Peyer's patch (tissue), 4 donors: ENCODE data around the gene ECPAS. TPM values are rescaled to one million over a fixed set of nuclear protein-coding genes. Genes with fewer than 3 reads are reported as not detected.

Source experiments
- DNase-seq, 3 donors: peaks; one replicate each; pipeline ENCODE4 v3.0.0-alpha.2; 2017 to 2019
- H3K27ac ChIP-seq, 4 donors: fragments of 200-600 bp; sonication (generic); one replicate each; pipeline ENCODE4 v1.5.1; 2016 to 2019
- H3K27me3 ChIP-seq, 2 donors: fragments of 200-600 bp; sonication (generic); one replicate each; pipeline ENCODE4 v1.5.1; 2019
- H3K36me3 ChIP-seq, 3 donors: fragments of 200-600 bp; sonication (generic); one replicate each; pipeline ENCODE4 v1.5.1; 2016 to 2019
- H3K4me1 ChIP-seq, 4 donors: fragments of 200-600 bp; sonication (generic); one replicate each; pipeline ENCODE4 v1.5.1; 2016 to 2019
- H3K4me3 ChIP-seq, 4 donors: fragments of 200-600 bp; sonication (generic); 1 replicate in 3 of 4; 2 replicates in 1 of 4; pipeline ENCODE4 v1.5.1; 2016 to 2019; ENCODE audit warnings: mild to moderate bottlenecking in 1 of 4
- H3K9me3 ChIP-seq, 4 donors: fragments of 200-600 bp; sonication (generic); one replicate each; pipeline ENCODE4 v1.5.1; 2016 to 2019; ENCODE audit warnings: mild to moderate bottlenecking in 1 of 4
- CTCF ChIP-seq, 6 experiments: fragments of 450-650 bp in 4 of 6; fragments of 200-600 bp in 2 of 6; sonication (generic) in 1 of 6; IDR thresholded peaks; one replicate each; pipeline ENCODE4 v1.5.1; 2017 to 2019; ENCODE audit warnings: antibody characterized with exemption in 6 of 6, mild to moderate bottlenecking in 3 of 6, moderate library complexity in 1 of 6
- POLR2A ChIP-seq, 2 donors: fragments of 450-650 bp; IDR thresholded peaks; one replicate each; pipeline ENCODE4 v1.5.1; 2017; ENCODE audit warnings: antibody characterized with exemption in 2 of 2, mild to moderate bottlenecking in 2 of 2, moderate library complexity in 2 of 2
- total RNA-seq, 4 donors: library from RNA; depleted of rRNA; stranded (reverse); fragments of >200 nt; gene quantifications; one replicate each; pipeline ENCODE4 v1.1.0, GENCODE V29; 2016

Gene ECPAS
- total RNA-seq, 4 donors from 2014 or later, result 108 to 179 (median 133) TPM

- Histone ChIP-seq H3K27me3 (no peaks in the 10 kb centered on the region), H3K4me3 (no peak overlapping the region), H3K27ac (no peak overlapping the region), H3K4me1 (no peaks in the 10 kb centered on the region), H3K36me3 (peaks cover 0 to 82% (median 0%) of the 10 kb centered on the region in 3 donors), H3K9me3 (no peaks in the 10 kb centered on the region)
- no peak for DNase-seq
- TF ChIP-seq POLR2A (IDR thresholded peaks at IDR 0.05) (no peak), CTCF (IDR thresholded peaks at IDR 0.05) (no peak)
These were observed 45.5 kb downstream of the ECPAS start for GRCh38 chr9:111438541-111439235.

- no peak for TF ChIP-seq POLR2A (IDR thresholded peaks at IDR 0.05)
- TF ChIP-seq CTCF (IDR thresholded peaks at IDR 0.05), result no peak
These were observed 47.6 kb downstream of the ECPAS start for GRCh38 chr9:111436571-111436970.

GRCh38 chr9:111433082-111433481 lies 51.1 kb downstream of the ECPAS start:
- Histone ChIP-seq H3K27me3 (no peaks in the 10 kb centered on the region), H3K27ac (no peak overlapping the region), H3K9me3 (no peaks in the 10 kb centered on the region), H3K36me3 (peaks cover 0 to 79% (median 0%) of the 10 kb centered on the region in 3 donors), H3K4me3 (no peak overlapping the region), H3K4me1 (no peaks in the 10 kb centered on the region)
- no peak for TF ChIP-seq CTCF (IDR thresholded peaks at IDR 0.05)
- TF ChIP-seq POLR2A (IDR thresholded peaks at IDR 0.05), result no peak
- DNase-seq, result no peak

More at GRCh38 chr9:111436571-111436970, 47.6 kb downstream of the ECPAS start:
- Histone ChIP-seq H3K27ac (no peak overlapping the region), H3K9me3 (no peaks in the 10 kb centered on the region), H3K4me1 (no peaks in the 10 kb centered on the region), H3K27me3 (no peaks in the 10 kb centered on the region), H3K4me3 (no peak overlapping the region), H3K36me3 (peaks cover 0 to 84% (median 0%) of the 10 kb centered on the region in 3 donors)
- no peak for DNase-seq

- DNase-seq, result no peak
- Histone ChIP-seq H3K9me3 (no peaks in the 10 kb centered on the region), H3K27me3 (no peaks in the 10 kb centered on the region), H3K27ac (no peak overlapping the region), H3K4me3 (no peak overlapping the region), H3K36me3 (peaks cover 0 to 73% (median 0%) of the 10 kb centered on the region in 3 donors), H3K4me1 (no peaks in the 10 kb centered on the region)
- no peak for TF ChIP-seq POLR2A (IDR thresholded peaks at IDR 0.05)
These were observed 52.5 kb downstream of the ECPAS start for GRCh38 chr9:111431684-111432083.

DNA sequence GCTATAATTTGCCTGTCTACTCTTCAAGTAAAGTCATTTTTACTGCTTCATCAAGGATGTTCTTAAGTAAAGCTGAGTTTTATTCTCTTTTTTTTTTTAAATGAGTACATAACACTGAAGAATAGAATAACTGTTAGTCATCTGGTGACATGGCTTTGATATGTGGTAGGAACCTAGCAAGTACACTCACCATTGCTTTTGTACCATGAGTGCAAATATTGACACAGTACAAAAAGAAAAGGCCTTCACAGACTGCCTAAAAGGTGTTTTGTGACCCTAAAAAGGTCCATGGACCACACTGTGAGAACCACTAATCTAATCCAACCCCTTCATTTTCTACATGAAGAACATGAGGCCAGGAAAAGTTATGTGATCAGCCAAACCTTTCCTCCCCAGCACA lies 55.0 kb downstream of the ECPAS start:
- no peak overlapping the region for H3K4me3 ChIP-seq
- H3K27ac ChIP-seq, result no peak overlapping the region
- peaks cover 0 to 81% (median 0%) of the 10 kb centered on the region in 3 donors for H3K36me3 ChIP-seq
- no peak for TF ChIP-seq CTCF (IDR thresholded peaks at IDR 0.05)
- no peak for TF ChIP-seq POLR2A (IDR thresholded peaks at IDR 0.05)
- DNase-seq, result no peak
- no peaks in the 10 kb centered on the region for H3K27me3 ChIP-seq
- no peaks in the 10 kb centered on the region for H3K4me1 ChIP-seq
- H3K9me3 ChIP-seq, result no peaks in the 10 kb centered on the region

- DNase-seq, result no peak
- Histone ChIP-seq H3K36me3 (peaks cover 0 to 76% (median 0%) of the 10 kb centered on the region in 3 donors), H3K4me1 (no peaks in the 10 kb centered on the region)
These were observed 57.0 kb downstream of the ECPAS start for GRCh38 chr9:111427186-111427585.

More at GRCh38 chr9:111427186-111427585, 57.0 kb downstream of the ECPAS start:
- H3K4me3 ChIP-seq, result no peak overlapping the region
- no peaks in the 10 kb centered on the region for H3K9me3 ChIP-seq
- H3K27me3 ChIP-seq, result no peaks in the 10 kb centered on the region
- no peak overlapping the region for H3K27ac ChIP-seq
- TF ChIP-seq POLR2A (IDR thresholded peaks at IDR 0.05), result no peak
- TF ChIP-seq CTCF (IDR thresholded peaks at IDR 0.05), result no peak
